ENCODE data around the gene STAMBP.
A peak's percentile ranks its signal among the peaks of the same experiment; 100 is the strongest.

STAMBP gene

GRCh38 chr2:73823916-73824523, 4.7 kb upstream of the STAMBP start:
- in situ Hi-C loops (cut with HindIII; ENCODE audit: low sequenced_read_pairs): no loop called here
- H3K4me3 ChIP-seq (ENCODE audit: low read depth, low read length): no peak overlapping the region
- peak; percentile 84 for DNase-seq (ENCODE audit: low read depth)
- peak; percentile 81 for TF ChIP-seq CTCF (IDR thresholded peaks at IDR 0.05; ENCODE audit: low read depth, low read length, missing control alignments)

- no peak for DNase-seq (ENCODE audit: low read depth)
- no peak for TF ChIP-seq CTCF (IDR thresholded peaks at IDR 0.05; ENCODE audit: low read depth, low read length, missing control alignments)
- no peak overlapping the region for H3K4me3 ChIP-seq (ENCODE audit: low read depth, low read length)
- in situ Hi-C loops (cut with HindIII; ENCODE audit: low sequenced_read_pairs): no loop called here
Measured at GRCh38 chr2:73825408-73825807, 3.4 kb upstream of the STAMBP start.

GRCh38 chr2:73827018-73827417, 1.7 kb upstream of the STAMBP start:
- DNase-seq (ENCODE audit: low read depth): no peak
- peak; percentile 49 for TF ChIP-seq CTCF (IDR thresholded peaks at IDR 0.05; ENCODE audit: low read depth, low read length, missing control alignments)
- in situ Hi-C loops (cut with HindIII; ENCODE audit: low sequenced_read_pairs): no loop called here
- H3K4me3 ChIP-seq (ENCODE audit: low read depth, low read length): no peak overlapping the region

- TF ChIP-seq CTCF (IDR thresholded peaks at IDR 0.05; ENCODE audit: low read depth, low read length, missing control alignments): no peak
- no peak overlapping the region for H3K4me3 ChIP-seq (ENCODE audit: low read depth, low read length)
- no peak for DNase-seq (ENCODE audit: low read depth)
- in situ Hi-C loops (cut with HindIII; ENCODE audit: low sequenced_read_pairs): no loop called here
Measured at GRCh38 chr2:73827660-73828388, 937 bp upstream of the STAMBP start.

GRCh38 chr2:73828389-73828817, 358 bp upstream of the STAMBP start:
- DNase-seq (ENCODE audit: low read depth): no peak
- in situ Hi-C loops (cut with HindIII; ENCODE audit: low sequenced_read_pairs): no loop called here
- TF ChIP-seq CTCF (IDR thresholded peaks at IDR 0.05; ENCODE audit: low read depth, low read length, missing control alignments): no peak
- H3K4me3 ChIP-seq (ENCODE audit: low read depth, low read length): peak overlapping the region; percentile 81

GRCh38 chr2:73830871-73831401, 2.2 kb downstream of the STAMBP start:
- H3K4me3 ChIP-seq (ENCODE audit: low read depth, low read length): no peak overlapping the region
- in situ Hi-C loops (cut with HindIII; ENCODE audit: low sequenced_read_pairs): no loop called here
- peak; percentile 84 for DNase-seq (ENCODE audit: low read depth)
- no peak for TF ChIP-seq CTCF (IDR thresholded peaks at IDR 0.05; ENCODE audit: low read depth, low read length, missing control alignments)
